Tibial nerve (tissue), 4 donors: ENCODE data around the gene FAT1.

ENCODE experiments used
- EP300 ChIP-seq, 2 donors: sonication (generic); formaldehyde crosslinking; IDR thresholded peaks; one replicate each; pipeline ENCODE4 v1.6.1; 2017; ENCODE audit warnings: antibody characterized with exemption in 2 of 2, mild to moderate bottlenecking in 1 of 2
- POLR2A ChIP-seq, 2 donors: fragments of 450-650 bp; IDR thresholded peaks; one replicate each; pipeline ENCODE4 v1.6.1; 2017; ENCODE audit warnings: antibody characterized with exemption in 2 of 2, mild to moderate bottlenecking in 2 of 2, moderate library complexity in 2 of 2
- TF ChIP-seq, protein P1 (sequence below), 5 experiments: fragments of 200-600 bp in 3 of 5; fragments of 450-650 bp in 2 of 5; sonication (generic) in 3 of 5; IDR thresholded peaks; one replicate each; pipeline ENCODE4 v1.5.1; 2016 to 2019; ENCODE audit warnings: antibody characterized with exemption in 5 of 5, mild to moderate bottlenecking in 3 of 5, moderate library complexity in 2 of 5

DNA sequence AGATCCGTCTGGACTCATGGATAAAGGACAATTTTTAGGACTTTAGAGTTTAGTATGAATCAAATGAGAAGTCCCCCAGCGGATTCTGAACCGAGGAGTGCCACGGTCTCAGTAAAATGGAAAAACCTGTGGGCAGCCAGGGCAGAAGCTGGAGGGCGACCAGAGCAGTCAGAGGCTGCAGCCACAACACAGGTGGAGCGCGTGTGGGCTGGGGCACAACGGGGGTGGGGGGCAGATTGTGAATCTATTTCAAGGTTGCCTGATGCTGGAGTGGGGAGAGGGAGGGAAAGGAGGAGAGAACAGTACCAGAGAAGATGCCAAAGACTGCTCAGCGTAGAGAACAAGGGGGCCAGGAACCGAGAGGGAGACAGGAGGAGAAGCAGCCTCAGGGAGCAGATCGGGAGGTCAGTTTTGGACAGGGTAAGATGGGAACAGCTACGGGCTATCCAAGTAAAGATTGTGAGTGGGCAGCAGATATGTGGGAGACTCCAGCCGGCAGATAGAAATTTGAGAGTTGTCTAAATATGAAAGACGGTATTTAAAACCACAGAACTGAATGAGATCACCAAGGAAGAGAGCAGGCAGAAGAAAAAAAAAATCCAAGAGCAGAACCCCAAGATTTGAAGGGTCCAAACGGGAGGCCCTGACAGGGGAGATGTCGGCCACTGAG is 9.5 kb downstream of the FAT1 start:
- TF ChIP-seq POLR2A (IDR thresholded peaks at IDR 0.05) (no peak), EP300 (IDR thresholded peaks at IDR 0.05) (no peak)
- TF ChIP-seq, protein P1, sequence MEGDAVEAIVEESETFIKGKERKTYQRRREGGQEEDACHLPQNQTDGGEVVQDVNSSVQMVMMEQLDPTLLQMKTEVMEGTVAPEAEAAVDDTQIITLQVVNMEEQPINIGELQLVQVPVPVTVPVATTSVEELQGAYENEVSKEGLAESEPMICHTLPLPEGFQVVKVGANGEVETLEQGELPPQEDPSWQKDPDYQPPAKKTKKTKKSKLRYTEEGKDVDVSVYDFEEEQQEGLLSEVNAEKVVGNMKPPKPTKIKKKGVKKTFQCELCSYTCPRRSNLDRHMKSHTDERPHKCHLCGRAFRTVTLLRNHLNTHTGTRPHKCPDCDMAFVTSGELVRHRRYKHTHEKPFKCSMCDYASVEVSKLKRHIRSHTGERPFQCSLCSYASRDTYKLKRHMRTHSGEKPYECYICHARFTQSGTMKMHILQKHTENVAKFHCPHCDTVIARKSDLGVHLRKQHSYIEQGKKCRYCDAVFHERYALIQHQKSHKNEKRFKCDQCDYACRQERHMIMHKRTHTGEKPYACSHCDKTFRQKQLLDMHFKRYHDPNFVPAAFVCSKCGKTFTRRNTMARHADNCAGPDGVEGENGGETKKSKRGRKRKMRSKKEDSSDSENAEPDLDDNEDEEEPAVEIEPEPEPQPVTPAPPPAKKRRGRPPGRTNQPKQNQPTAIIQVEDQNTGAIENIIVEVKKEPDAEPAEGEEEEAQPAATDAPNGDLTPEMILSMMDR (IDR thresholded peaks at IDR 0.05), result no peak
